Osteoblast (primary cell): ENCODE results near the gene GP1BA. TPM values are rescaled to one million over a fixed set of nuclear protein-coding genes. Genes with fewer than 3 reads are reported as not detected.

Experiments
- DNase-seq: peaks from one replicate; pipeline ENCODE4 v3.0.0; 2011; ENCODE audit warnings: low spot score, mixed read lengths; ENCODE audit not compliant: insufficient read length; ENCODE audit errors: missing footprints
- H2AFZ ChIP-seq: 2 replicates; pipeline ENCODE4 v1.6.0; 2011; ENCODE audit warnings: mild to moderate bottlenecking, low read length
- H3K27ac ChIP-seq: 2 replicates; pipeline ENCODE4 v1.5.1; 2011; ENCODE audit warnings: mild to moderate bottlenecking, low read depth, low read length, moderate library complexity
- H3K27me3 ChIP-seq: 2 replicates; pipeline ENCODE4 v1.6.0; 2012; ENCODE audit warnings: mild to moderate bottlenecking, control low read depth, inconsistent platforms, low read length, moderate library complexity; ENCODE audit not compliant: insufficient read depth
- H3K36me3 ChIP-seq: 2 replicates; pipeline ENCODE4 v1.5.1; 2011; ENCODE audit warnings: mild to moderate bottlenecking, low read length, control low read depth, moderate library complexity; ENCODE audit not compliant: insufficient read depth
- H3K4me1 ChIP-seq: 2 replicates; pipeline ENCODE4 v1.5.1; 2011; ENCODE audit warnings: mild to moderate bottlenecking, low read length, control low read depth, moderate library complexity; ENCODE audit not compliant: insufficient read depth
- H3K4me2 ChIP-seq: 2 replicates; pipeline ENCODE4 v1.6.0; 2011; ENCODE audit warnings: mild to moderate bottlenecking, low read length; ENCODE audit not compliant: insufficient read depth
- H3K4me3 ChIP-seq: fragments of 200-600 bp; sonication (generic); 3 replicates; pipeline ENCODE4 v1.5.1; 2012; ENCODE audit warnings: mild to moderate bottlenecking, low read length, inconsistent platforms; ENCODE audit not compliant: insufficient read depth
- H3K79me2 ChIP-seq: 2 replicates; pipeline ENCODE4 v1.6.0; 2012; ENCODE audit warnings: mild to moderate bottlenecking, low read length, control low read depth, inconsistent platforms; ENCODE audit not compliant: insufficient read depth
- H3K9me3 ChIP-seq: 2 replicates; pipeline ENCODE4 v1.5.1; 2011; ENCODE audit warnings: low read depth, low read length, control low read depth
- H4K20me1 ChIP-seq: 2 replicates; pipeline ENCODE4 v1.6.0; 2012; ENCODE audit warnings: mild to moderate bottlenecking, low read length, control low read depth; ENCODE audit not compliant: insufficient read depth
- total RNA-seq: library from RNA; depleted of rRNA; stranded (reverse); fragments of >200 nt; gene quantifications from 2 replicates; pipeline ENCODE4 v1.2.3, GENCODE V29; 2012
- TF ChIP-seq, protein P1 (sequence below): IDR thresholded peaks from 2 replicates; pipeline ENCODE4 v1.5.1; 2011; ENCODE audit warnings: mild to moderate bottlenecking, low read depth, low read length, moderate library complexity; ENCODE audit errors: extremely low read depth

GP1BA gene
- total RNA-seq, 1 donor: not detected

DNA sequence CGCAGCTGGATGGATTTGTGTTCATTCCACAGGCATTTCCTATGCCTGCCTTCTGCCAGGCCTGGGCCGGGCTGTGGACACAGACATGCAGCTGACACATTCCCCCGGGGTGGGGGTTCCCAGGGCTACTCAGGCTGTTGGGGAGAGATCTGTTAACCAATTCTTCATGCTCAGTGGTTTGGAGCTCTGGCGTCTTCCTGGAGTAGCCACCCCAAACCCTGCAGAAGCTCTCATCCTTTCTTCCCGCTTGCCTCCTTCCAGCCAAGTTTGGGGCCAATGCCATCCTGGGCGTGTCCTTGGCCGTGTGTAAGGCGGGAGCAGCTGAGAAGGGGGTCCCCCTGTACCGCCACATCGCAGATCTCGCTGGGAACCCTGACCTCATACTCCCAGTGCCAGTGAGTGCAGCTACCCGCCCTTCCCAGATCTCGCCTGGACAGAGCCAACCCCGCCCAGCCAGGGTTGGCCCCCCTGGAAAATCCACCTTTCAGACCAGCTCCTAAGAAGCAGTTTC, 21.4 kb downstream of the GP1BA start:
- Histone ChIP-seq H3K36me3 (no peaks in the 10 kb centered on the region), H2AFZ (peak overlapping the region; percentile 82), H3K27me3 (no peaks in the 10 kb centered on the region), H3K4me2 (peak overlapping the region; percentile 73), H3K27ac (peak overlapping the region; percentile 82), H3K9me3 (no peaks in the 10 kb centered on the region), H3K4me1 (peaks cover 28% of the 10 kb centered on the region), H4K20me1 (no peaks in the 10 kb centered on the region), H3K4me3 (peak overlapping the region; percentile 56), H3K79me2 (no peaks in the 10 kb centered on the region)
- DNase-seq: peak; percentile 99
- TF ChIP-seq, protein P1, sequence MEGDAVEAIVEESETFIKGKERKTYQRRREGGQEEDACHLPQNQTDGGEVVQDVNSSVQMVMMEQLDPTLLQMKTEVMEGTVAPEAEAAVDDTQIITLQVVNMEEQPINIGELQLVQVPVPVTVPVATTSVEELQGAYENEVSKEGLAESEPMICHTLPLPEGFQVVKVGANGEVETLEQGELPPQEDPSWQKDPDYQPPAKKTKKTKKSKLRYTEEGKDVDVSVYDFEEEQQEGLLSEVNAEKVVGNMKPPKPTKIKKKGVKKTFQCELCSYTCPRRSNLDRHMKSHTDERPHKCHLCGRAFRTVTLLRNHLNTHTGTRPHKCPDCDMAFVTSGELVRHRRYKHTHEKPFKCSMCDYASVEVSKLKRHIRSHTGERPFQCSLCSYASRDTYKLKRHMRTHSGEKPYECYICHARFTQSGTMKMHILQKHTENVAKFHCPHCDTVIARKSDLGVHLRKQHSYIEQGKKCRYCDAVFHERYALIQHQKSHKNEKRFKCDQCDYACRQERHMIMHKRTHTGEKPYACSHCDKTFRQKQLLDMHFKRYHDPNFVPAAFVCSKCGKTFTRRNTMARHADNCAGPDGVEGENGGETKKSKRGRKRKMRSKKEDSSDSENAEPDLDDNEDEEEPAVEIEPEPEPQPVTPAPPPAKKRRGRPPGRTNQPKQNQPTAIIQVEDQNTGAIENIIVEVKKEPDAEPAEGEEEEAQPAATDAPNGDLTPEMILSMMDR: no peak

DNA sequence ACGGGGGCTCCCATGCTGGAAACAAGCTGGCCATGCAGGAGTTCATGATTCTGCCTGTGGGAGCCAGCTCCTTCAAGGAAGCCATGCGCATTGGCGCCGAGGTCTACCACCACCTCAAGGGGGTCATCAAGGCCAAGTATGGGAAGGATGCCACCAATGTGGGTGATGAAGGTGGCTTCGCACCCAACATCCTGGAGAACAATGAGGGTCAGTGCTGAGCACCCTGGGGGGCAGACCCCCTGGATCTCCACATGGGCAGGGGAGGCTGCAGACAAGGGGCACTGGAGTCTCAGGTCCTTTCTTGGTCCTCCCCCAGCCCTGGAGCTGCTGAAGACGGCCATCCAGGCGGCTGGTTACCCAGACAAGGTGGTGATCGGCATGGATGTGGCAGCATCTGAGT, 23.0 kb downstream of the GP1BA start:
- Histone ChIP-seq H3K27ac (no peak overlapping the region), H2AFZ (no peak overlapping the region), H3K9me3 (no peaks in the 10 kb centered on the region), H4K20me1 (no peaks in the 10 kb centered on the region), H3K4me1 (peaks cover 26% of the 10 kb centered on the region), H3K27me3 (no peaks in the 10 kb centered on the region), H3K4me3 (no peak overlapping the region), H3K4me2 (no peak overlapping the region), H3K79me2 (no peaks in the 10 kb centered on the region), H3K36me3 (peaks cover 11% of the 10 kb centered on the region)
- DNase-seq: no peak
- TF ChIP-seq, protein P1: no peak

DNA sequence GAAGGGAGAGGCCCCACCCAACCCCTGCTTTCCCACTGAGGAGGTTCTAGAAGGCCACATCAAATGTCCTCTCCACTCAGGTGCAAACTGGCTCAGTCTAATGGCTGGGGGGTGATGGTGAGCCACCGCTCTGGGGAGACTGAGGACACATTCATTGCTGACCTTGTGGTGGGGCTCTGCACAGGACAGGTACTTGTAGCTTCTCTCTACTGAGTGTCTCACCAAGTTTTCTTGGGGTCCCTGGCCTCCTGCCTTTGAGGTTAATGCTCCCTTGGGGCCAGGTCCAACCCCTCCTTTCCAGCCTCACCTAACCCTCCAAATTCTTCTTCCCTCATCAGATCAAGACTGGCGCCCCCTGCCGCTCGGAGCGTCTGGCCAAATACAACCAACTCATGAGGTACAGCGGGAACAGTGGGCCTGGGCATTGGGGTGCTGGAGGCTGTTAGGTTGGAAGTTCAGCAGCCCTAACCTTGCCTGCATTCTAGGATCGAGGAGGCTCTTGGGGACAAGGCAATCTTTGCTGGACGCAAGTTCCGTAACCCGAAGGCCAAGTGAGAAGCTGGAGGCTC, 24.5 kb downstream of the GP1BA start:
- H3K4me2 ChIP-seq: no peak overlapping the region
- peaks cover 20% of the 10 kb centered on the region for H3K4me1 ChIP-seq
- H3K9me3 ChIP-seq: no peaks in the 10 kb centered on the region
- H3K4me3 ChIP-seq: no peak overlapping the region
- peak; percentile 32 for DNase-seq
- peaks cover 20% of the 10 kb centered on the region for H3K36me3 ChIP-seq
- no peaks in the 10 kb centered on the region for H4K20me1 ChIP-seq
- H3K79me2 ChIP-seq: no peaks in the 10 kb centered on the region
- H2AFZ ChIP-seq: no peak overlapping the region
- TF ChIP-seq, protein P1: peak; percentile 33
- no peak overlapping the region for H3K27ac ChIP-seq
- H3K27me3 ChIP-seq: no peaks in the 10 kb centered on the region

DNA sequence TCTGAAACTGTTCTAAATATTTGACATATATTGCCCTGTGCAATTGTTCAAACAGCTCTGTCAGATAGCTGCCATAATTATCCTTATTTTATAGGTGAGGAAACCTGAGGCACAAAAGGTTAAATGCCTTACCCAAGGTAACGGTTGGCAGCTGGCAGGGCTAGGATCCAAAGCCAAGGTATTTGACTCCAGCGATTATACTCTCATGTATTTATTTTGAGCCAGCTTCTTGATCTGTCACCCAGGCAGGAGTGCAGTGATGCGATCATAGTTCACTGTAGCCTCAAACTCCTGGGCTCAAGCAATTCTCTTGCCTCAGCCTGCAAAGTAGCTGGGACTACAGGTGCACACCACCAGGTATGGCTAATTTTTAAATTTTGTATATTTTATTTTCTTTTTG, 26.0 kb downstream of the GP1BA start:
- TF ChIP-seq, protein P1: no peak
- Histone ChIP-seq H3K4me2 (no peak overlapping the region), H3K9me3 (no peaks in the 10 kb centered on the region), H3K4me1 (peaks cover 14% of the 10 kb centered on the region), H3K36me3 (peaks cover 20% of the 10 kb centered on the region), H3K27me3 (no peaks in the 10 kb centered on the region), H2AFZ (no peak overlapping the region), H3K4me3 (no peak overlapping the region), H3K79me2 (no peaks in the 10 kb centered on the region), H4K20me1 (no peaks in the 10 kb centered on the region), H3K27ac (no peak overlapping the region)
- peak; percentile 37 for DNase-seq
